Endothelial cell of umbilical vein (primary cell): ENCODE data around the gene GLRB. TPM values are rescaled to one million over a fixed set of nuclear protein-coding genes. Genes with fewer than 3 reads are reported as not detected.

Experiments used
- Bru-seq: library from RNA; stranded (reverse); fragments of 400-500 nt; gene quantifications from one replicate; lab custom pipeline; 2021; lab: Mats Ljungman, UMichigan
- BruChase-seq, 2 experiments: library from RNA; stranded (reverse); fragments of 400-500 nt; gene quantifications; one replicate each; lab custom pipeline; 2021; lab: Mats Ljungman, UMichigan
- BruUV-seq: library from RNA; stranded (reverse); fragments of 400-500 nt; replicated peaks from 2 replicates; lab custom pipeline; 2021; lab: Mats Ljungman, UMichigan
- CTCF ChIA-PET: fragments of 300-600, 350-600 bp; sonication (Branson Sonifier 250); formaldehyde crosslinking; loops from one replicate; lab custom pipeline; 2021; ENCODE audit warnings: antibody characterized with exemption, inconsistent platforms; lab: Charles Lee
- POLR2A ChIA-PET: fragments of 300-600, 350-600 bp; sonication (Branson Sonifier 250); formaldehyde crosslinking; loops from one replicate; lab custom pipeline; 2021; ENCODE audit warnings: antibody characterized with exemption, inconsistent platforms; lab: Charles Lee
- DNase-seq: peaks from one replicate; pipeline ENCODE4 v3.0.0-alpha.2; 2011; ENCODE audit warnings: low read depth, low spot score
- FAIRE-seq: peaks from 2 replicates; lab custom pipeline; 2011; peaks lifted over from hg19 to GRCh38; lab: Jason Lieb, UNC
- H2AFZ ChIP-seq: 2 replicates; pipeline ENCODE4 v1.6.0; 2012; ENCODE audit warnings: low read depth, low read length, control low read depth, inconsistent platforms
- H3K27ac ChIP-seq: 2 replicates; pipeline ENCODE4 v1.5.1; 2011; ENCODE audit warnings: low read depth, mild to moderate bottlenecking, control low read depth, low read length, moderate library complexity; ENCODE audit not compliant: insufficient read depth
- H3K27me3 ChIP-seq, 2 experiments: 2 replicates each; pipeline versions ENCODE4 v1.6.0 to v1.6.1; 2011; ENCODE audit warnings: low read length in 2 of 2, mixed read lengths in 1 of 2; ENCODE audit not compliant: control insufficient read depth in 2 of 2, insufficient read depth in 2 of 2
- H3K36me3 ChIP-seq, 2 experiments: 2 replicates in 1 of 2; 3 replicates in 1 of 2; pipeline ENCODE4 v1.5.1; 2011; ENCODE audit warnings: low read length in 2 of 2, mild to moderate bottlenecking in 1 of 2, moderate library complexity in 1 of 2; ENCODE audit not compliant: control insufficient read depth in 2 of 2, insufficient read depth in 2 of 2; ENCODE audit errors: extremely low read depth in 1 of 2
- H3K4me1 ChIP-seq: 3 replicates; pipeline ENCODE4 v1.5.1; 2011; ENCODE audit warnings: mild to moderate bottlenecking, low read length; ENCODE audit not compliant: control insufficient read depth, insufficient read depth; ENCODE audit errors: extremely low read depth
- H3K4me2 ChIP-seq: 2 replicates; pipeline ENCODE4 v1.6.1; 2011; ENCODE audit warnings: low read length, control low read depth, mixed read lengths; ENCODE audit not compliant: insufficient read depth
- H3K4me3 ChIP-seq, 3 experiments: fragments of 200-600 bp in 1 of 3; sonication (generic), shearing (Covaris generic) in 1 of 3; replicated peaks in 1 of 3; 2 replicates each; pipeline ENCODE4 v1.5.1; 2011 to 2016; ENCODE audit warnings: control low read depth in 3 of 3, low read length in 3 of 3, mild to moderate bottlenecking in 2 of 3, inconsistent platforms in 1 of 3, low read depth in 1 of 3, moderate library complexity in 1 of 3; ENCODE audit not compliant: insufficient read depth in 1 of 3
- H3K79me2 ChIP-seq: 2 replicates; pipeline ENCODE4 v1.6.0; 2012; ENCODE audit warnings: low read length, inconsistent platforms; ENCODE audit not compliant: control insufficient read depth, insufficient read depth
- H3K9ac ChIP-seq: replicated peaks from 2 replicates; pipeline ENCODE3; 2011; ENCODE audit warnings: low read length, control low read depth; ENCODE audit not compliant: insufficient read depth; ENCODE audit errors: extremely low read depth
- H3K9me1 ChIP-seq: replicated peaks from 3 replicates; pipeline ENCODE4 v1.6.0; 2011; ENCODE audit warnings: mild to moderate bottlenecking, low read length; ENCODE audit not compliant: control insufficient read depth, insufficient read depth; ENCODE audit errors: extremely low read depth
- H3K9me3 ChIP-seq: replicated peaks from 2 replicates; pipeline ENCODE4 v1.5.1; 2012; ENCODE audit warnings: low read length, inconsistent platforms; ENCODE audit not compliant: control insufficient read depth, insufficient read depth
- H4K20me1 ChIP-seq: replicated peaks from 2 replicates; pipeline ENCODE3; 2011; ENCODE audit warnings: mild to moderate bottlenecking, low read length; ENCODE audit not compliant: control insufficient read depth, insufficient read depth; ENCODE audit errors: extremely low read depth
- POLR2AphosphoS5 ChIP-seq: IDR thresholded peaks from 2 replicates; pipeline ENCODE4 v1.6.1; 2012; ENCODE audit warnings: low read depth, mild to moderate bottlenecking, control low read depth, low read length, moderate library complexity; ENCODE audit not compliant: insufficient read depth
- dilution Hi-C: fragments of 300-500 bp; cut with MboI; formaldehyde crosslinking; loops from one replicate; pipeline ENCODE4 v1.15.0; 2019; ENCODE audit warnings: low sequenced_read_pairs; ENCODE audit not compliant: extremely low pct_ligation_motif_present
- intact Hi-C: fragments of 100-400 bp; cut with micrococcal nuclease; formaldehyde crosslinking; loops from one replicate; pipeline ENCODE4 v1.10.0; 2022
- long read RNA-seq: library from polyadenylated mRNA; stranded (forward); transcript quantifications from one replicate; pipeline ENCODE4 v2.0.0, GENCODE V29; 2021
- polyA minus RNA-seq, 3 experiments: library from RNA; depleted of rRNA, polyadenylated mRNA; stranded (reverse); fragments of >200 nt; gene quantifications; 1 replicate in 1 of 3; 2 replicates in 2 of 3; pipeline ENCODE4 v1.2.3, GENCODE V29; 2011
- polyA plus RNA-seq, 4 experiments: library from polyadenylated mRNA; depleted of rRNA in 3 of 4; stranded (reverse) in 3 of 4; unstranded in 1 of 4; fragments of >200 nt; gene quantifications; 2 replicates each; pipeline versions ENCODE4 v1.2.1 to v1.2.3, GENCODE V29; 2011 to 2012; ENCODE audit warnings: missing spikeins in 1 of 4
- total RNA-seq: library from RNA; stranded (reverse); gene quantifications from 2 replicates; pipeline ENCODE4 v1.2.3, GENCODE V29; 2021
- TF ChIP-seq, protein P1 (sequence below), 2 donors: IDR thresholded peaks; 1 replicate in 1 of 2; 2 replicates in 1 of 2; pipeline ENCODE4 v1.5.1; 2011; ENCODE audit warnings: low read length in 2 of 2, mild to moderate bottlenecking in 2 of 2, moderate library complexity in 2 of 2, control low read depth in 1 of 2, inconsistent platforms in 1 of 2, low read depth in 1 of 2; ENCODE audit not compliant: insufficient read depth in 1 of 2; ENCODE audit errors: extremely low read depth in 1 of 2

The GLRB gene
- 5.7 and 6.2 TPM in 2 replicates for total RNA-seq
- polyA plus RNA-seq = 3.6 and 3.8 TPM in 2 replicates
- 3.6 and 4.1 TPM in 2 replicates for polyA plus RNA-seq (2011; cell fraction: cytosol; rRNA removed)
- polyA plus RNA-seq (2011; cell fraction: nucleus; rRNA removed) = 4.7 and 5.0 TPM in 2 replicates
- polyA plus RNA-seq (2012) = 2.0 and 4.2 TPM in 2 replicates
- 4.7 and 5.2 TPM in 2 replicates for polyA minus RNA-seq
- polyA minus RNA-seq (2011; cell fraction: cytosol; rRNA and poly(A)+ RNA removed) = not detected
- polyA minus RNA-seq (2011; cell fraction: nucleus; rRNA and poly(A)+ RNA removed) = 5.2 and 10.1 TPM in 2 replicates
- percentile 46 among the genes with signal in this experiment for Bru-seq, nascent RNA
- BruChase-seq, experiment 1, labeled RNA remaining after a 6-hour chase = percentile 40 among the genes with signal in this experiment
- BruChase-seq, experiment 2, labeled RNA remaining after a 2-hour chase = percentile 40 among the genes with signal in this experiment
- long read RNA-seq, transcript GLRB-201 (10 exons, 3,126 nt) = major isoform, 23 of 34 reads
- long read RNA-seq, partial matches to known transcripts = 2 of 34 reads
- long read RNA-seq, other reads (novel, unspliced or antisense) = 6 of 34 reads

DNA sequence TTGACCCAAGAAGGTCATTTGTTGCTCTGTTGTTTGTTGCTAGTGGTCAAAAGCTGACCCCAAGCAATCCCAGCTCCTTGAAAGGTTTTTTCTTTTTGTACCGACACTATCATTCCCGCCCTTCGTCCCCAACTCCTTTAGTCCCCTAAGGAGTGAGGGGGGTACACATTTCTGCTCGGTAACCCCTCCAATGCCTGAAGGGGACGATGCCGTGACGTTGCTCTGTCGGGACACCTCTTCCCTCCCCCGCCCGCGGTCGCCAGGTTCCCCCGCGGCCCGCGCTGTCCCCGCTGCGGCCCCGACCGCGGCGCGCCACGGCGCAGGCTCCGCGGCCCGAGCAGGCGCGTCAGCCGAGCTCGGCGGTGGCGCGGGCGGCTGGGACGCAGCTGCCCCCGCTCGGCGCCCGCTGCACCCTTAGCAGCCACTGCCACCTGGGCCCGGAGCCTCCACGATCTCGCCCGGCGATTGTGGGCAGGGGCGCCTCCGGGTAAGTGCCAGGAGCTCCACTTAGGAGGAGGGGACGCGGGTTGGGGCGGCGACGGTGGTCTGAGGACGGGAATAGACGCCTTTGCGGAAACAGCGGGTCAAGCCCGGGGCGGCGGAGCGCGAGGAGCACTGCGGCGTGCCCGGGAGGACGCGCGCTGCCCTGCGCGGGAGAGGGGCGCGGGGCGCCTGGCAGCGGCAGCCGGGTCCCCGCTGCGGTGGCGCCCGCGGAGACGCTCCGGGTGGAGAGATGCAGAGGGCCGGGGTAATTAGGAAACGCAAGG lies at the start of gene GLRB:
TSS of gene GLRB (plus strand) at position 340 of the 767 bp plus-strand sequence. CDS start 1,875 bp downstream, outside the sequence.
- ChIA-PET CTCF (interaction anchor here (0.9 to 2.7 kb wide), 6 partner anchors 13 to 600 kb away, joined by 3 to 9 read pairs (median 3); no protein-coding TSS in a partner anchor), POLR2A (no interaction called here)
- no peaks in the 10 kb centered on the region for H3K27me3 ChIP-seq
- H3K4me2 ChIP-seq = peak within 1 kb of the TSS; percentile 87
- dilution Hi-C loops (no loop called here), intact Hi-C loops (loop anchor here (1.0 kb wide), 2 partner anchors 23 to 52 kb away; no protein-coding TSS in a partner anchor)
- BruUV-seq = no TSS peak
- peak within 1 kb of the TSS; percentile 66 to 76 (median 76) for H3K4me3 ChIP-seq
- no peaks in the 10 kb centered on the region for H3K9me1 ChIP-seq
- H3K79me2 ChIP-seq = no peaks in the 10 kb centered on the region
- peak; percentile 18 for TF ChIP-seq POLR2AphosphoS5
- TF ChIP-seq, protein P1, sequence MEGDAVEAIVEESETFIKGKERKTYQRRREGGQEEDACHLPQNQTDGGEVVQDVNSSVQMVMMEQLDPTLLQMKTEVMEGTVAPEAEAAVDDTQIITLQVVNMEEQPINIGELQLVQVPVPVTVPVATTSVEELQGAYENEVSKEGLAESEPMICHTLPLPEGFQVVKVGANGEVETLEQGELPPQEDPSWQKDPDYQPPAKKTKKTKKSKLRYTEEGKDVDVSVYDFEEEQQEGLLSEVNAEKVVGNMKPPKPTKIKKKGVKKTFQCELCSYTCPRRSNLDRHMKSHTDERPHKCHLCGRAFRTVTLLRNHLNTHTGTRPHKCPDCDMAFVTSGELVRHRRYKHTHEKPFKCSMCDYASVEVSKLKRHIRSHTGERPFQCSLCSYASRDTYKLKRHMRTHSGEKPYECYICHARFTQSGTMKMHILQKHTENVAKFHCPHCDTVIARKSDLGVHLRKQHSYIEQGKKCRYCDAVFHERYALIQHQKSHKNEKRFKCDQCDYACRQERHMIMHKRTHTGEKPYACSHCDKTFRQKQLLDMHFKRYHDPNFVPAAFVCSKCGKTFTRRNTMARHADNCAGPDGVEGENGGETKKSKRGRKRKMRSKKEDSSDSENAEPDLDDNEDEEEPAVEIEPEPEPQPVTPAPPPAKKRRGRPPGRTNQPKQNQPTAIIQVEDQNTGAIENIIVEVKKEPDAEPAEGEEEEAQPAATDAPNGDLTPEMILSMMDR (IDR thresholded peaks at IDR 0.05; ENCODE audit: extremely low read depth in 1 of 2, insufficient read depth in 1 of 2, low read depth in 1 of 2, low read length in 2 of 2) = no peak
- H3K4me1 ChIP-seq = peaks cover 5% of the 10 kb centered on the region
- peak within 1 kb of the TSS; percentile 69 for H3K9ac ChIP-seq
- no peak within 1 kb of the TSS for H3K27ac ChIP-seq
- FAIRE-seq = no peak
- peak within 1 kb of the TSS; percentile 98 for H2AFZ ChIP-seq
- no peaks in the 10 kb centered on the region for H3K9me3 ChIP-seq
- H4K20me1 ChIP-seq = no peaks in the 10 kb centered on the region
- no peaks in the 10 kb centered on the region for H3K36me3 ChIP-seq
- DNase-seq = peak; percentile 45
